Measurements from ENCODE around the gene EPS8L2.

Gene EPS8L2

GRCh38 chr11:747158-748006 is 41.4 kb downstream of the EPS8L2 start, which contains the start of gene TALDO1:
Gene TALDO1, plus strand, starts transcription at chr11:747464. Its CDS starts 18 bp downstream, at chr11:747482.
- peak; percentile 87 for FAIRE-seq
- peak; percentile 90 for DNase-seq (ENCODE audit: extremely low spot score, insufficient read length, low read depth)

GRCh38 chr11:748007-748359 is 42.0 kb downstream of the EPS8L2 start:
- no peak for DNase-seq (ENCODE audit: extremely low spot score, insufficient read length, low read depth)
- FAIRE-seq, result no peak

GRCh38 chr11:749731-750130 is 43.7 kb downstream of the EPS8L2 start:
- DNase-seq (ENCODE audit: extremely low spot score, insufficient read length, low read depth), result no peak

GRCh38 chr11:760236-760635 is 54.2 kb downstream of the EPS8L2 start:
- no peak for FAIRE-seq
- DNase-seq (ENCODE audit: extremely low spot score, insufficient read length, low read depth), result no peak

More at GRCh38 chr11:749731-750130, 43.7 kb downstream of the EPS8L2 start:
- no peak for FAIRE-seq

GRCh38 chr11:761526-762108 is 55.6 kb downstream of the EPS8L2 start:
- FAIRE-seq, result no peak
- DNase-seq (ENCODE audit: extremely low spot score, insufficient read length, low read depth), result no peak

- FAIRE-seq (no peak), DNase-seq (ENCODE audit: extremely low spot score, insufficient read length, low read depth) (no peak)
Measured at GRCh38 chr11:762421-763072, 56.5 kb downstream of the EPS8L2 start.

- DNase-seq (ENCODE audit: extremely low spot score, insufficient read length, low read depth) (no peak), FAIRE-seq (no peak)
Measured at GRCh38 chr11:763073-763463, 57.0 kb downstream of the EPS8L2 start.

GRCh38 chr11:763549-764321 is 57.7 kb downstream of the EPS8L2 start:
- DNase-seq (ENCODE audit: extremely low spot score, insufficient read length, low read depth), result no peak
- no peak for FAIRE-seq

GRCh38 chr11:764322-765024 is 58.4 kb downstream of the EPS8L2 start:
- FAIRE-seq (no peak), DNase-seq (ENCODE audit: extremely low spot score, insufficient read length, low read depth) (no peak)

GRCh38 chr11:765025-765801 is 59.2 kb downstream of the EPS8L2 start:
- FAIRE-seq (peak; percentile 52), DNase-seq (ENCODE audit: extremely low spot score, insufficient read length, low read depth) (no peak)

- FAIRE-seq (no peak), DNase-seq (ENCODE audit: extremely low spot score, insufficient read length, low read depth) (no peak)
Measured at GRCh38 chr11:765802-766091, 59.7 kb downstream of the EPS8L2 start.

- DNase-seq (ENCODE audit: extremely low spot score, insufficient read length, low read depth), result no peak
- no peak for FAIRE-seq
Measured at GRCh38 chr11:766106-766935, 60.3 kb downstream of the EPS8L2 start.

- DNase-seq (ENCODE audit: extremely low spot score, insufficient read length, low read depth), result no peak
- no peak for FAIRE-seq
Measured at GRCh38 chr11:766936-767210, 60.8 kb downstream of the EPS8L2 start.

- FAIRE-seq (no peak), DNase-seq (ENCODE audit: extremely low spot score, insufficient read length, low read depth) (no peak)
Measured at GRCh38 chr11:767238-767637, 61.2 kb downstream of the EPS8L2 start.

GRCh38 chr11:769887-770641 is 64.0 kb downstream of the EPS8L2 start:
- DNase-seq (ENCODE audit: extremely low spot score, insufficient read length, low read depth), result no peak
- FAIRE-seq, result no peak

- FAIRE-seq, result no peak
Measured at GRCh38 chr11:770642-771616, 64.9 kb downstream of the EPS8L2 start.

More at GRCh38 chr11:770642-771616, 64.9 kb downstream of the EPS8L2 start:
- no peak for DNase-seq (ENCODE audit: extremely low spot score, insufficient read length, low read depth)
